SU-DHL-6 (cell line): ENCODE results near the gene FAM131B.

Experiments
- CTCF ChIP-seq: fragments of 200-600 bp; sonication (generic); IDR thresholded peaks from one replicate; pipeline ENCODE4 v1.5.1; 2017; ENCODE audit warnings: antibody characterized with exemption, mild to moderate bottlenecking, low read length, moderate library complexity; ENCODE audit not compliant: insufficient read depth, poor library complexity, severe bottlenecking
- EZH2phosphoT487 ChIP-seq: fragments of 200-600 bp; sonication (generic), shearing (Covaris generic); conservative IDR thresholded peaks from 2 replicates; pipeline ENCODE4 v1.6.1; 2018; ENCODE audit warnings: mild to moderate bottlenecking, antibody characterized with exemption, low read length, moderate library complexity, mixed read lengths

GRCh38 chr7:143321734-143322133 is 40.8 kb downstream of the FAM131B start:
- TF ChIP-seq CTCF (no peak), EZH2phosphoT487 (no peak)
